ENCODE data around the gene VCAN.

VCAN gene

DNA sequence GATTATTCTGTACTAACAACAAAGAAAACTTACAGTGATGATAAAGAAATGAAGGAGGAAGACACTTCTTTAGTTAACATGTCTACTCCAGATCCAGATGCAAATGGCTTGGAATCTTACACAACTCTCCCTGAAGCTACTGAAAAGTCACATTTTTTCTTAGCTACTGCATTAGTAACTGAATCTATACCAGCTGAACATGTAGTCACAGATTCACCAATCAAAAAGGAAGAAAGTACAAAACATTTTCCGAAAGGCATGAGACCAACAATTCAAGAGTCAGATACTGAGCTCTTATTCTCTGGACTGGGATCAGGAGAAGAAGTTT lies 67.9 kb downstream of the VCAN start:
- no peak for DNase-seq (ENCODE audit: low read depth)

DNA sequence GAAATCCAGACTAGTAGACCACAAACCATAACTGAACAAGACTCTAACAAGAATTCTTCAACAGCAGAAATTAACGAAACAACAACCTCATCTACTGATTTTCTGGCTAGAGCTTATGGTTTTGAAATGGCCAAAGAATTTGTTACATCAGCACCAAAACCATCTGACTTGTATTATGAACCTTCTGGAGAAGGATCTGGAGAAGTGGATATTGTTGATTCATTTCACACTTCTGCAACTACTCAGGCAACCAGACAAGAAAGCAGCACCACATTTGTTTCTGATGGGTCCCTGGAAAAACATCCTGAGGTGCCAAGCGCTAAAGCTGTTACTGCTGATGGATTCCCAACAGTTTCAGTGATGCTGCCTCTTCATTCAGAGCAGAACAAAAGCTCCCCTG lies 68.6 kb downstream of the VCAN start:
- no peak for DNase-seq (ENCODE audit: low read depth)

DNA sequence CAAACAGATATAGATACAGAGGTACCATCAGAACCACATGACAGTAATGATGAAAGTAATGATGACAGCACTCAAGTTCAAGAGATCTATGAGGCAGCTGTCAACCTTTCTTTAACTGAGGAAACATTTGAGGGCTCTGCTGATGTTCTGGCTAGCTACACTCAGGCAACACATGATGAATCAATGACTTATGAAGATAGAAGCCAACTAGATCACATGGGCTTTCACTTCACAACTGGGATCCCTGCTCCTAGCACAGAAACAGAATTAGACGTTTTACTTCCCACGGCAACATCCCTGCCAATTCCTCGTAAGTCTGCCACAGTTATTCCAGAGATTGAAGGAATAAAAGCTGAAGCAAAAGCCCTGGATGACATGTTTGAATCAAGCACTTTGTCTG lies 69.2 kb downstream of the VCAN start:
- DNase-seq (ENCODE audit: low read depth) = no peak

DNA sequence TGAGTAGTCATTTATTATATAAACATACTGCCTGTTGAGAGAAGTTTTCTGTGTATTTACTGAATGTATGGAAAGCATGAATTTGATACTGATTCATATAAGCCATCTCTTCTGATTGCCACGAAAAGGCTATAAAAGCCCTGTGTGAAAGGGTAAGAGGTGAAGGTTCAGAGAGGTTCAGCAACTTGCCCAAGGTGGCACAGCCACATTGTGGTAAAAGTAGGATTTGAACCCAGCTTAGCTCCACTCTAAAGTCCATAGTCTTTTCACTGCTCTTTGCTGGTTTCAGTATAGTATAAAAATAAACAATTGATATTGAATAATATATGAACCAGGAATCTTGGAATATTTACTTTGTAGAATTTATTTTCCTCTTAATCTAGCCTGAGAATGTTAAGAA lies 71.3 kb downstream of the VCAN start:
- DNase-seq (ENCODE audit: low read depth) = no peak

DNA sequence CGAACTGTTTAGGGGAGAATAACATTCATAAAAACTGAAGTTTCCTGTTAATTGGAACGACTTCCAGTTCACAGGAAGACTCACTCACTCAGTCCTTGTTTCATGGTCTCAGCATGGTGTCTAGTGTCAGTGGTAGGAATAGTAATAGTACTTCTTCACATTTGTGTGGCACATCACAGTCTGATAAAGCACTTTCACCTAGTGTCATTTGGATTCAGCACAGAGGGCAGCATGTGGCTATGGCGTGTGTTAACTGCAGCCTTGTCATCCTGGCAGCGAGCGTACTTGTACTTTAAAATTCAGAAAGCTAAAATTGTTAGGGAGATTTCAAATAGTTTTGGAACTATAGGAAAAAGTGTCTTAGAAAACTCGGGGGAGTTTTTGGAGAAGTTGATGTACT lies 72.4 kb downstream of the VCAN start:
- DNase-seq (ENCODE audit: low read depth) = no peak

DNA sequence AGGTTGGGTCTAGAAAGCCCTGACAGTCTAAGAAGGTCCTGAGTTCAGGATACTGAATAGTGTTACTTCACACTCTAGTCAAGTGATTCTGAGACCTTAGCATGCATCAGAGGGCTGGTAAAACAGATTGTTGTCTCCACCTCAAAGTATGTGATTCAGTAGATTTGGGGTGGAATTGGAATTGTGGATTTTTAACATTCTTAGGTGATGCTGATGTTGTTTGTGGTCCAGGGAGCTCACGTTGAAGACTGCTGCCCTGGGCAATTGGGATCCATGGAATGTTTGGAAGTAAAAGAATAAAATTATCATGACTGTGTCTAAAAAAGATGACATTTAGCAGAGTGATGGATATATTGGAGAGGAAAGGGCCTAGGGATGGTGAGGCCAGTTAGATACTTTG lies 75.6 kb downstream of the VCAN start:
- DNase-seq (ENCODE audit: low read depth) = no peak

DNA sequence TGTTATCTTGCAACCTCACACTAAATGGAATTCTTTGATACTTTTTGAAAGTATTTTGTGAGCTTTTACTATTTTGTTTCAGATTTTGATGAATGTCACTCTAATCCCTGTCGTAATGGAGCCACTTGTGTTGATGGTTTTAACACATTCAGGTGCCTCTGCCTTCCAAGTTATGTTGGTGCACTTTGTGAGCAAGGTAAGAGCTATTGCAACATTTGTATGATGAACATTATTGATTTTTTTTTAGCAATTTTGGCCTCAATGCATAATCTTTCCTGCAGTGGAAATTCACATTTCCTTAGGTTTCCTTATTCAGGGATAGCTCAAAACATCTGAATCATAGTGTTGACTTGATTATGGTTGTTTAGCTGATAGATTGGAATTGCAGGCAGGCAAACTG lies 76.3 kb downstream of the VCAN start:
- DNase-seq (ENCODE audit: low read depth) = no peak

DNA sequence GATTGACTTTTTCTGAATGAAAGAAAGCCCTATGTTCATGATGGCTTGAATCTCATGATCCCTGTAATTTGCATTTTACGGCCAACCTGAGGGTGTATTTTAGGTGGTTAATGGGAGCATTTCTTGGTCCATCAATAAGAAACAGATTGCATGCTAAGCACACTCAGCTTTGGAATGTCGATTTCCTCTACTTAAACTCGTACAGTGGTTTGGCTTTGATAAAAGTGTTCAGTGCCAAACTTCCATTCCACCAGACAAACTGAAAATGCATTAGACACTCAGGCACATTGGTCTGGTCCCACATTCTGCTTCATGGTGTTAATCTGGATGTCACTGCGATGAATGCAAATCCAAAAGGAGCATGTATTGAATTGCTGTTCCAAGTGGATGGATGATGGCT lies 77.0 kb downstream of the VCAN start:
- no peak for DNase-seq (ENCODE audit: low read depth)

DNA sequence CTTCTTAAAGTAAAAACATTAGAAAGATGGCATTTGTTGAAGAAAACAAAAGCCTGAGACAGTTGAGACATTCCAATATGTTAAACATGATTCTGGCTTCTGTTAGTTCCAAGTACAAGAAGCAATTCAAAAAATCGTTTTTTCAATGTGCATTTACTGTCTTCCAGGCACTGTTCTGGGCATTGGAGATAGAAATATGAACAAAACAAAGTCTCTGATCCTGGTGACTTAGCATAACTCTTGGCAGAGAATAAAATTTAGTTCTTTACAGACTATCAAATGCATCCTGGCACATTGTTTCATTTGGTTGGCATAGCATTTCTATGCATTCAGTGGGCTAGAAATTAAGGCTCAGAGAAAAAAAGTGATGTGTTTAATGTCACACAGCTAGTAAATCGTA lies 77.5 kb downstream of the VCAN start:
- no peak for DNase-seq (ENCODE audit: low read depth)

DNA sequence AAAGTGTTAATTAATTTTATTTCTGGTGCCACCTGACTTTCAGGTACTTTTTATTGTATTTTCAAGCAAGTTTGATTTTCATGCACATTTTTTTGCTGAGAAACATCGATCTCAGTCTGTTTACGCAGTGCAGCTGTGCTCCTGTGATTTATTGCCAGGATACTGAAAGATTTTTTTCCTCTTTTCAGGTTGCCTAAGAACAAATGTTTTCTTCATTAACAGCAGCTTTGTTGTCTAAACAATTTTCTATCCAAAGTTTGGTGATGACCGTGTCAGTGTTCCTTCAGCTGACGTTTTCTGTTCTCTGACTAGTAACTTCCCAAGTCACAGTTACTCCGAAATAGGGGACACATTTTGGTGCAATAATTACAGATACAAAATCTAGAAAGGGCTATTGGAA lies 78.1 kb downstream of the VCAN start:
- DNase-seq (ENCODE audit: low read depth) = no peak

DNA sequence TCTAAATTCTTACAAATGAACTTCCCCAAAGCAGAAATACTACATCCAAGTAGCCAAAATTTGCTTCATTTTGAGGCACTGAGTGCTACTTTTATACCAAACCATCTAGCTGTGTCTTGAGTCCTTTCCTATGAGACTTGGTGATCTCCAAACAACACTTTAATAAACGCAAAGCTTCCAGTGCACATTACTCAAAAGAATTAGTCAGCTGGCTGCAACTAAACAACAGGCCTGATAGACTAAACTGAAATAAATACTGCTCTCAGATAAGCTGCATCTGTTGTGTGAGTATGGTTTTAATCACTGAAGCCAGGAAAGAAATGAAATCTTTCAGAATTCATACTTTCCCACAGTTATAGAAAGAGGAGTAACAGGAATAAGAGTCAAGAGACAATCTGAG lies 80.3 kb downstream of the VCAN start:
- DNase-seq (ENCODE audit: low read depth) = no peak

DNA sequence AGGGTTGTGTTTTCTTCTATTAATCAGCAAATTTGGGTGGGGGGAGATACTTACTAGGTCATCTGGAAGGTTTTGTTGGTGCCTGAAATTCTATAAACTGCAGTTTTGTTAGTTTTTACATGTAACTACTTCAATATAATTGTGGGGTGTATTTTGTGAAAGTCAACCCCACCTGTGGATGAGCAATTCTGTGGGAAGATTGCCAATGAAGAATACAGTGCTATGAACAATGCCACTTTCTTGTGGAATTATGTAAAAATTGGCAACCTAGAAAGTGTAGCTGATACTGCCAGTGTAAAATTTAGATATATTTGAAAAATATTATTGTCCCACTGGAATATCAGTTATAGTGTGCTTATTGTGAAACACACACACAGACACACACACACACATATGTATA lies 80.7 kb downstream of the VCAN start:
- no peak for DNase-seq (ENCODE audit: low read depth)

DNA sequence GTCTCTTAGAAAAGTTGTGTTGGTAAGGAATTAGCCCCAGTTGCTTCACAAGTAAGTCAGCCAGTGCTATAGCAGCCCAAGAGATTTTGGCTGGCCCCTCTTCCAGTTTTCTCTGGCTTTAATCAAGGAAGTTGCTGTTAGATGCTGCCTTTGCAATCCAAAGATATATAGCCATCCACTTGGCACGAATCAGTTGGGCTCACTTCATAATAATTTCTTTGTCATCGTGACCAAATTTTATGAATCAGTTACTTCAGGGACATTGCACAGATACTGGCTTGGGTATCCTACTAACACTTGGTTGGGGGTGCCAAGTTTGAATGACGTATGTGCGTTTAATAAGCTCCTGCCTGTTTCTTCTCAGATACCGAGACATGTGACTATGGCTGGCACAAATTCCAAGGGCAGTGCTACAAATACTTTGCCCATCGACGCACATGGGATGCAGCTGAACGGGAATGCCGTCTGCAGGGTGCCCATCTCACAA lies 81.5 kb downstream of the VCAN start:
- DNase-seq (ENCODE audit: low read depth) = no peak

DNA sequence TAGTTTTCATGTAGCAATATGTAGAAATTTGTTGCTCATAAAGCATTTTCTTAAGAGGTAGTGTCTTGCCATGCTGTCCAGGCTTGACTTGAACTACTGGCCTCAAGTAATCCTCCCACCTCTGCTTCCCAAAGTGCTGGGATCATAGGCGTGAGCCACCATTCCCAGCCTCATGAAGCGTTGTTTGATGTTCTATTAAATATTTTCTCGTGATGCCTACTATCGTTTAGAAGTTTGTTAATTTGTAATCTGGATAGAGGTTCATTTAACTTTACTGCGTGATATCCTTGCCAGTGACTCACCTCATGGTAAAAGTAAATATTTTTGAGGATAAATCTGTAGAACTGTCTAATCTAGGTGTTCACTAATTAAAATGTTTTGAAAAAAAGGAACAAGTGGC lies 82.6 kb downstream of the VCAN start:
- no peak for DNase-seq (ENCODE audit: low read depth)

DNA sequence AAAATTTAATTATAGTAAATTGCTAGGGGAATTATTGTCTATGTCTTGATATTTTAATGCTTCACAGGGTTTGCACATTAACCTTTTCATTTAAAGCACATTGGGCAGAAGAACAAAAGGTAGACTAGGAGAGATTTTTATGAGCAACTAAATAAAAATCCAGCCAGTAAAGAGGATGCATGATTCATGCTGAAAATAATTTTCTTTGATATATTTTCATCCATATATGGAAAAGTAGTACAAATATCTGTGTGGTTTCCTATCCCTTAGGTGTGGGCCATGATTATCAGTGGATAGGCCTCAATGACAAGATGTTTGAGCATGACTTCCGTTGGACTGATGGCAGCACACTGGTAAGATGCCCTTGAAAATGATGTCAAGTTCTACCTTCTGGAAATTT lies 83.1 kb downstream of the VCAN start:
- DNase-seq (ENCODE audit: low read depth) = no peak

DNA sequence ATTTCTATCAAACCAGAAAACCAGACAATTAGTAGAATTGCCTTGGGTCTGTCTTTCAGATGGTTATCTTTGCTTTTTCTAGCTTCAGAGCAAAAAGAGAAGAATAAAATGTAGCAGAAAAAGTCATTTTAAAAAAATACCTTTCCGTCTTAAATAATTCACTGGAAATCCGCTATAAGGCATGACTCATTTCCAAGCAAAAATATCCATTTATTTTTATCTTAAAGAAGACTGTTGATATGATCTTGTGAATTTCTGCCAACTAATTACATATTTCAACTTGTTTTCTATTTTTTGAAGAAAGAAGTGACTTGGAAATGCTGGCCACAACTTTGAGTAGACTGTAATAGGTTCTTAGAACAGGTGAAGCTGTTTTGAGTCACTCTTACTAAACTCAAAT lies 83.7 kb downstream of the VCAN start:
- no peak for DNase-seq (ENCODE audit: low read depth)

DNA sequence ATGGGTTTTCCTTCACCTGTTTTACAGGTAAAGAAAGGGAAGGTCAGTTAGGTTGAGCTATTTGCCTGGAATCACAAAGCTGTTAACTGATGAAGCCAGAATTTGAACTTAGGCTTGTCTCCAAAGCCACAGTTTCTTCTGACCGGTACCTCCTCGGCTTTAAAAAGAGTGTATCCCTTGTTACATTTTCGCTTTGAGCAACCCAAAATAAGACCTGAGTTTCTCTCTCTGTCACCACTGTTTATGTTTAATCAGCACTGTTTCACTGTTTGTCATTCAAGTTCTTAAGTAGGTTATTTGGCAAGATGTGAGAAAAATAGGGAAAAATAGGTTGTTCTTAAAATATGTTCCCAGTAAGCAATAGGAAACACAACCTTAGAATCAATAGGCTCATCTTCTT lies 84.6 kb downstream of the VCAN start:
- DNase-seq (ENCODE audit: low read depth) = no peak

DNA sequence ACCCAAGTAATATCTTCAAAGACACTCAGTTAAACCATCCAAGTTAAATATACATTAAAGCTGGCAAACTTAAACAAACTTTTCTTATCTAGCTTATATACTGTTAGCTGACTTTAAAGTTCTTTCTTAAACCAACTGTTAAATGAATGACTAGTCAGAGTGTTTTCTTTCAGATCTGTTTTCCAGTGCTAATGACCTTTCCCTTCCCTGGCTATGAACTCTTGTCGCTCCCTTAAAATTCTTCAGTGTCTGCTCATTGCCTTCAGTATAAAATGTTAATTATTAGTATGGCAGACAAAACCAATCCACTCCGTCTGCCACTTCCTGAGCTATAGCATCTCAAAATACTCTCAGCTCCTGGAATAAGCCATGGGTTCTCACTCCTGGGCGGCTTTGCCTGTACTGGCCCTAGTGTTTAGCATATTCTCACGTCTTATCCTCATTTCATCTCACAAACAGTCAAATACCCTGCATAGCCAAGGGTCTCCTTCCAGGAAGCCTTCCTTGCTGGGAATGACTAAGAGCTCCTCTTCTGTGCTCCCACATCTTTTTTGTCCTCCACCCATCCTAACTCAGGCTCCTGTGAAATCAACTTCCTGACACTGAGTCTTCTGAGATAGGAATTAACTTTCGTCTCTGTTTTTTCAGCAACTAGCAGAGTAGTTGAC lies 87.7 kb downstream of the VCAN start:
- DNase-seq (ENCODE audit: low read depth) = no peak

DNA sequence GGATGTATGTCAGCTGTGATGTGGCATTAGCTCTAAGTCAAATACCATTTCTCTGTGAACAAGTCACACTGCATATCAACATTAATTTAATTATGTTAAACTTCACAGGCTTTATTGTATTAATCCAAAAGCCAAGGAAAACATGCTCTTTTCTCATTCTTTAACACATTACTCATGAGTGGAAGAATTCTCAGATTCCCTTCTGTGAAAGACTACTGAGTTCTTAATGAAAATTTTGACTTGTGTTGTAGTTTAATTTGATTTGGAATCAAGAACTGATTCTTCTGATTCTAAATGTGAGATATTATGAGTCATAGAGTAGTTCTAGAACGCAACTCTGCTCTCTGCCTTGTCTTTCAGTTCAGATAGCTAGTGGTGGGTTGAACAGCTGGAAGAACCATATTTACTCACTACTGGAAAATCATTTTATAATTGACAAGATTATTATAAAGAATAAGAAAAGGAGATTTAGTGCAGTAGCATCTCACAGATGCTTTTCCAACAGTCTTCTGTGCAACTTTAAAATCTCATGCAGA lies 90.6 kb downstream of the VCAN start:
- DNase-seq (ENCODE audit: low read depth) = no peak

DNA sequence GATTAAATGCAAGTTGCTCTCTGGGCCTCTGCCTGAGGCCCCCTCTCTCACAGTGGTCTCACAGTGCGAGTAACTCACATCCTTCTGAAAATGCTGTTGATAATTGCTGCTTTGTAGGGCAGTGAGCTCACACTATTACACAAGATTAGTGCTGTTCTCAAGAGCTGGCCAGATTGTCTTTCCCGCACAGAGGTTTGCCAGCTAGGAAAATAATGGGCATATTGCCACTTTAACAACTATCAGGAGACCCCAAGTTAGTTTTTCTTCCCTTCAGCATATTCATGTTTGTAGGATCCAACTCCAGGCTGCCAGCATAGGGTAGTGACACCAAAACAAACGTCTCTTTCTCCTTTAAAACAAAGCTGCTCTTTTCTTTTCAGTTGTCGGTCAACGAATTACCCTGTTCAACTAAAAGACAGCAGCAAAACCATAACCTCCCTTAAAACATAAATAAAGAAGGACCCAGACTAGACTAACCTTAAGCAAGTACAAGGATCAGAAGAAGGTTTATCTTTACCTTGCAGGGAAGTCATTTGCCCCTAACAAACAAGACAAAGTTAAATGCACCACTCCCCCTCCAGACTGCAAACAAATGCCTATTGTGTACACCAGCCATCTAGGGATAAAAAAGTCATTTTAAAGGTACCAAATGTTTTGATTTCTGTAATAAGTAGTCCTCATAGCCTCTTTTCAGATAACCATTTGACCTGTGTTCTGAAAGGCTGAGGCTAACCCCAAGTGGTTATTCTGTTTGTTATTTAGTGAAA lies 91.4 kb downstream of the VCAN start:
- DNase-seq (ENCODE audit: low read depth) = no peak

DNA sequence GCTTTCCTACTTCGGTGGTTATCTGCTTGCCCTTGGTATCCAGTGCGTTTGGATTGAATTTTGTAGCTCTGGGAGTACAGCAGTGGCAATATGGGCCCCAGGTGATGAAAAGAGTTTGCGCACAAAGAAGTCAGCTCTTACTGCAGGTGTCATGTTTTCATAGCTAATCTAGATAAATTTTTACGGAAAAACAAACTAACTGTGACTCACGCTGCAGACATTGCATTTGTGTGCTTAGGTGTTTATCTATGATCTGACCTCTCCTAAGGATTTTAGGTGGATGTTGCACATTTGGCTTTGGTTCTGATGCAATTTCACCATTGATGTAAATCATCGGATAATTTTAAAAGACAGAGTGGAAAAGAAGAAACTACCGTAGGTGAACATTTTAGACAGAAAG lies 92.1 kb downstream of the VCAN start:
- DNase-seq (ENCODE audit: low read depth) = no peak

DNA sequence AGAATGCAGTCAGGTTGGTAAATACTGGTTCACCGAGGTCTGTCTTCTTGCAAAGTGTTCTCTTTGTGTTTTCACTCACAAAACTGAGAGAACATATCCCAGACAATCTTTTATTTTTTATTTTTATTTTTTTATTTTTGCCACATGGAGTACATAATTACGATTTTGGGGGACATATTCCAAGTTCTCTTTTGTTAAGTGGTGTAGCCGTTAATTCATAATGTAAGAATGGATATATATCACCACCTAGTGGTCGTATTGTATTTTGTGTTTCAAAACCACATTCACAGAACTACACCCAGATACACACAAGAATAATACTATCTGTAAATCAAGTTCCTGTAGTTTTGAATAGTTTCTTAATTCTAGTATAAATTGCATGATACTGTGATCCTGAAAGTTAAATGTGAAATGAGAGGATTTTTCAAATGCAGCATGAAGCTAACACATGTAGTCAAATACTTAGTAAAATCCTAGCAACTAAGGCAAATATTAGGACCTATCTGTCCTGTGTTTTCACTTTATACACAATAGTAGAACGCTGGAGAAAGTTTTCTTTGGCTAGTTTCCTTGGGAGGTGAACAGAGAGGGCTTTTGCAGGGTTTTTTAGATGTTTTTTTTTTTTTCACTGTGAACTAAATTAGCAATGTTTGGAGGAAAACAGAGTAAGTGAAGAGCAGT lies 92.7 kb downstream of the VCAN start:
- DNase-seq (ENCODE audit: low read depth) = no peak

DNA sequence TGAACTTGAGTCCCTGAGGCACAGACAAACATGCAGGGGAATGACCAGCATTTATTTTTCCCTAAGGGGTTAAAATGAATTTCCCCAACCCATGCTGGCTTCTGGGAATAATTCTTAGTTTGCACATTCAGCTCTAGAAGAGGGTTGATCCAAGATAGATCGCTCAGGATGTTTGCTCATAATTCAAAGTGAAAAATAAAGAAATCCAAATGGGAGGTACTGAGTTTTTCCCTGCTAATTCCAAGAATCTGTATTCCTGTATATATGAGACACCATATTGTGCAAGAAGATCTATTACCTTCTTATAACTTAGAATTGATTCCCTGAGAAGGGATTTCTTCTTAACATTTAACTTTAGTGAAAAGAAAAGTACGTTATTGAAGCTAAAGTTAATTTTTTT lies 96.2 kb downstream of the VCAN start:
- DNase-seq (ENCODE audit: low read depth) = no peak
